ENCODE measurements around the gene C3orf22.

DNA sequence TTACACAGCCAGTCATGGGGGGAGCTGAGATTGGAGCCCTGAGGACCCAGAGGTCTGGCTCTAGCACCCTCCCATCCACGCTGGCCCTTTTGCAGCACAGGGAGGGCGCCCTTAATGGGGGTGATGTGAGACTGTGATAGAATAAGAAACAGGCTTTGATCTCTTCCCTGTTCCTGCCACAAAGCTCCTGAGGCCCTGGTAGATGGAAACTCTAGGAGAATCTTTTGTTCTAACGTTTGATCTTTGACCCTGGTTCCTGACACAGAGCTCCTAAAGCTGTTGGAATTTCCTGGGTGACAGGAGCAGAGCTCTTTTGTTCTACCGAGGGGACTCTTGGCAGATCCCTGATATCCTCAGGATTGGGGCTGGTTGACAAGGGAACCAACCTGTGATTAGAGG is 40.0 kb downstream of the C3orf22 start:
- TF ChIP-seq CTCF (IDR thresholded peaks at IDR 0.05; ENCODE audit: poor library complexity, severe bottlenecking) (no peak), EZH2 (IDR thresholded peaks at IDR 0.05; ENCODE audit: borderline replicate concordance, insufficient read depth, low read length, poor library complexity, severe bottlenecking) (no peak), RAD21 (conservative IDR thresholded peaks at IDR 0.05) (no peak), MXI1 (conservative IDR thresholded peaks at IDR 0.05; ENCODE audit: poor library complexity, severe bottlenecking) (no peak), EP300 (conservative IDR thresholded peaks at IDR 0.05; ENCODE audit: poor library complexity, severe bottlenecking) (no peak), POLR2AphosphoS5 (IDR thresholded peaks at IDR 0.05) (no peak)

Data from neural cell (in vitro differentiated cells).